ACC112 (cell line): ENCODE data around the gene MAGEE2.
"Not testable (repeated sequence)": the region's sequence is repeated elsewhere in the genome, so short reads cannot be mapped to it uniquely, and the experiment has no call there.

ENCODE experiments used
- H2AFZ ChIP-seq: fragments of 200-600 bp; sonication (generic); one replicate; pipeline ENCODE4 v1.6.0; 2017; ENCODE audit warnings: antibody characterized with exemption, low read length; ENCODE audit not compliant: unreplicated experiment
- H3K27ac ChIP-seq: fragments of 200-600 bp; sonication (generic); 2 replicates; pipeline ENCODE4 v1.5.1; 2014; ENCODE audit warnings: low read depth, mild to moderate bottlenecking, antibody characterized with exemption, low read length, moderate library complexity
- H3K27me3 ChIP-seq: fragments of 200-600 bp; sonication (generic); 2 replicates; pipeline ENCODE4 v1.6.1; 2014; ENCODE audit warnings: mild to moderate bottlenecking, antibody characterized with exemption, low read length, moderate library complexity, mixed read lengths; ENCODE audit not compliant: insufficient read depth
- H3K36me3 ChIP-seq: fragments of 200-600 bp; sonication (generic); 2 replicates; pipeline ENCODE4 v1.6.1; 2016; ENCODE audit warnings: mild to moderate bottlenecking, antibody characterized with exemption, low read length, moderate library complexity, mixed read lengths; ENCODE audit not compliant: insufficient read depth
- H3K4me1 ChIP-seq: fragments of 200-600 bp; sonication (generic); one replicate; pipeline ENCODE4 v1.6.1; 2016; ENCODE audit warnings: low read length, mixed read lengths; ENCODE audit not compliant: insufficient read depth, unreplicated experiment, control insufficient read depth
- H3K4me3 ChIP-seq: fragments of 200-600 bp; sonication (generic); 2 replicates; pipeline ENCODE4 v1.5.1; 2014; ENCODE audit warnings: mild to moderate bottlenecking, low read depth, low read length
- H3K79me2 ChIP-seq: fragments of 200-600 bp; sonication (generic); one replicate; pipeline ENCODE4 v1.6.0; 2016; ENCODE audit warnings: low read length; ENCODE audit not compliant: control insufficient read depth, unreplicated experiment, insufficient read depth

Gene MAGEE2, protein sequence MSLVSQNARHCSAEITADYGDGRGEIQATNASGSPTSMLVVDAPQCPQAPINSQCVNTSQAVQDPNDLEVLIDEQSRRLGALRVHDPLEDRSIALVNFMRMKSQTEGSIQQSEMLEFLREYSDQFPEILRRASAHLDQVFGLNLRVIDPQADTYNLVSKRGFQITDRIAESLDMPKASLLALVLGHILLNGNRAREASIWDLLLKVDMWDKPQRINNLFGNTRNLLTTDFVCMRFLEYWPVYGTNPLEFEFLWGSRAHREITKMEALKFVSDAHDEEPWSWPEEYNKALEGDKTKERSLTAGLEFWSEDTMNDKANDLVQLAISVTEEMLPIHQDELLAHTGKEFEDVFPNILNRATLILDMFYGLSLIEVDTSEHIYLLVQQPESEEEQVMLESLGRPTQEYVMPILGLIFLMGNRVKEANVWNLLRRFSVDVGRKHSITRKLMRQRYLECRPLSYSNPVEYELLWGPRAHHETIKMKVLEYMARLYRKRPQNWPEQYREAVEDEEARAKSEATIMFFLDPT

GRCh38 chrX:75784680-75785491, at the start of gene MAGEE2:
TSS of gene MAGEE2 (minus strand) at chrX:75785254. CDS start at chrX:75785051, 203 bp downstream.
- Histone ChIP-seq H3K27ac (no peak within 1 kb of the TSS), H3K4me1 (no peaks in the 10 kb centered on the region), H2AFZ (no peak within 1 kb of the TSS), H3K4me3 (no peak within 1 kb of the TSS), H3K36me3 (no peaks in the 10 kb centered on the region), H3K79me2 (no peaks in the 10 kb centered on the region), H3K27me3 (no peaks in the 10 kb centered on the region)

- Histone ChIP-seq H3K36me3 (no peaks in the 10 kb centered on the region), H2AFZ (no peak overlapping the region), H3K27ac (no peak overlapping the region), H3K27me3 (no peaks in the 10 kb centered on the region), H3K4me1 (no peaks in the 10 kb centered on the region), H3K79me2 (no peaks in the 10 kb centered on the region), H3K4me3 (no peak overlapping the region)
These were observed 1.2 kb upstream of the MAGEE2 start for GRCh38 chrX:75786290-75786689.

DNA sequence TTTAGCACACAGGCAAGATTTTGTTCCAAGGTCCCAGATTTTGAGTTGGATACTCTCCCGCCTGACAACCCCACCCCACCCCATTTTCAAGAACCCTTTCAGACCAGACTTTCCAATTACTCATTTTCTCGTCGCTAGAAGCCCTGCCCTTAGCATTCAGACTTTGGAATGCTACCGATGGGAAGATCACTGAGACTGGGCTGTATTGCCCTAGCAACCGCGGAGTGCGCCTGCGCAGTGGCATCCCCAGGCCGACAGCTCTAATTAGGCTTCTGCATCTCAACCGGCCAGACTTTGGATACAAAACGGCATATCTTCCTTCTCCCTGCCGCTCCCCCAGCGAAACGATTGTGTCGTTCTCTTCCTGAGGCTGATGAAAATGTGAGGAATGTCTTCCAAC, 3.4 kb downstream of the MAGEE2 start:
- Histone ChIP-seq H3K4me3 (no peak overlapping the region), H2AFZ (no peak overlapping the region), H3K36me3 (no peaks in the 10 kb centered on the region), H3K4me1 (no peaks in the 10 kb centered on the region), H3K27me3 (no peaks in the 10 kb centered on the region), H3K27ac (no peak overlapping the region), H3K79me2 (no peaks in the 10 kb centered on the region)

DNA sequence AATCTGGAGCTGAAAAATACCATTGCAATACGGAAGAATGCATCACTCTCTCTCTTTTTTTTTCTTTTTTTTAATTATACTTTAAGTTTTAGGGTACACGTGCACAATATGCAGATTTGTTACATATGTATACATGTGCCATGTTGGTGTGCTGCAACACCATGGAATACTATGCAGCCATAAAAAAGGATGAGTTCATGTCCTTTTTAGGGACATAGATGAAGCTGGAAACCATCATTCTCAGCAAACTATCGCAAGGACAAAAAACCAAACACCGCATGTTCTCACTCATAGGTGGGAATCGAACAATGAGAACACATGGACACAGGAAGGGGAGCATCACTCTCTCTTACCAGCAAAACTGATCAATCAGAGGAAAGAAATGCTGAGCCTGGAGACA, 17.0 kb downstream of the MAGEE2 start:
- not testable (repeated sequence) for H3K4me1 ChIP-seq, H3K36me3 ChIP-seq, H3K79me2 ChIP-seq

GRCh38 chrX:75748431-75748830, 36.6 kb downstream of the MAGEE2 start:
- no peaks in the 10 kb centered on the region for H3K79me2 ChIP-seq
- no peaks in the 10 kb centered on the region for H3K36me3 ChIP-seq
- no peaks in the 10 kb centered on the region for H3K27me3 ChIP-seq
- no peak overlapping the region for H2AFZ ChIP-seq
- H3K4me3 ChIP-seq: no peak overlapping the region
- H3K4me1 ChIP-seq: no peaks in the 10 kb centered on the region
- H3K27ac ChIP-seq: no peak overlapping the region

More for the DNA sequence above, 17.0 kb downstream of the MAGEE2 start:
- H2AFZ ChIP-seq, H3K27me3 ChIP-seq, H3K27ac ChIP-seq, H3K4me3 ChIP-seq: not testable (repeated sequence)

DNA sequence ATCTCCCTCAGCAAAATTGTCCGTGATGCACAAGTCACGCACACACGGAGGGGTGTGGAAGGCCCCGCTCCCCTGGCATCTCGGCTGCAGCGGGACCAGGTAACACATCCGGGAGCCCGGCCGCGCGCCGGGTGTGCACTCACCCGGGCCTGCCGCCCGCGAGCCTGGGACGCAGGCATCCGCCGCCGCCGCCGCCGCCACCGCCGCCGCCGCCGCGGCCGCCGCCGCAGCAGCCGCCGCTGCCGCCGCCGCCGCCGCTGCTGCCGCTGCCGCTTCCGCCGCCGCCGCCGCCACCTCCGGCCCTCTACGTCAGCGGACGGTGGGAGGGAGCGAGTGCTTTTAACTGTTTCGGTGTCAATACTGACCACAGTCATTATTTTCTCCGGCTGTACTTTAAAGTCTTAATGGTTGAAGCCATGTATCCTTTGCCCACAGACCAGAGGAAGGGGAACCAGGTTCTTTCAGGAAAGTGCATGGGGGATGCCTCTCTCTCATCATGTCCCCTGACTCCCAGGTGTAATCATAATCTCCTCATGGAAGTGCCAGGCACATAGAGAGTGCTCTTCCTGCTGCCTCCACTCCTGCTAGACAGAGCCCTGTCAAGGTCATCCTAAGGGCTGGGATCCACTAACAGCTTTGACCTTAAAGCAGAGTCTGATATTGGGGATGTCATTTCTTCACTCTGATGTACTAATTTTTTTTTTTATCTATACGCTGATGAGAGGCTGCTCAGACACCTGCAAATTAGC, 38.0 kb downstream of the MAGEE2 start:
- Histone ChIP-seq H3K4me1 (no peaks in the 10 kb centered on the region), H3K27ac (no peak overlapping the region), H3K27me3 (no peaks in the 10 kb centered on the region), H3K4me3 (peak overlapping the region; percentile 75), H3K79me2 (no peaks in the 10 kb centered on the region), H3K36me3 (no peaks in the 10 kb centered on the region), H2AFZ (peak overlapping the region; percentile 38)
